Muscle of back (tissue), 11 donors: ENCODE results near the gene TPST2. TPM values are rescaled to one million over a fixed set of nuclear protein-coding genes. Genes with fewer than 3 reads are reported as not detected.
"Not testable (repeated sequence)": the region's sequence is repeated elsewhere in the genome, so short reads cannot be mapped to it uniquely, and the experiment has no call there.

Source experiments
- DNase-seq, 3 donors: peaks; one replicate each; pipeline versions ENCODE4 v3.0.0 to v3.0.0-alpha.2; 2013
- polyA plus RNA-seq, 10 donors: library from polyadenylated mRNA; unstranded; fragments of 120-200 nt; gene quantifications; one replicate each; pipeline ENCODE4 v1.2.1, GENCODE V29; 2013; ENCODE audit not compliant: insufficient read length in 10 of 10

The TPST2 gene
- polyA plus RNA-seq, 10 donors = 6.3 to 10.5 (median 7.3) TPM

GRCh38 chr22:26613753-26614152 lies 23.8 kb upstream of the TPST2 start:
- not testable (repeated sequence) for DNase-seq

DNA sequence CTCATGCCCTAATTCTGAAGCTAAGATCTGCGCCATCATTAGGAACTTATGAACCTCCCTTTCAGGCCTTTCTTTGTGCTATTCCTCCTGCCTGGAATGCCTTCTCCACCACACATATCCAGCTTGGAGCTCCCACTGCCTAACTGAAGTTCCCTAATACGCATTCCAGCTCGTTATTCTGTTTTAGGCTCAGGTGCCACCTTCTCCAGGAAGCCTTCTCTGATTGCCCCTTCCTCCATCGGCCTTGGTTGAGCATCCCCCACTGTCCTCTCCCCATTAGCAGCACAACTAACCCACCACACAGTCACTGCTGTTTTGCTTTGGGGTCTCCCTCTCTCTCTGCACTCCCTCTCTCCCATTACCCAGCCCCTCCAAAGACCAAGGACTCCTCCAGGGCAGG lies 22.7 kb upstream of the TPST2 start:
- DNase-seq = no peak

DNA sequence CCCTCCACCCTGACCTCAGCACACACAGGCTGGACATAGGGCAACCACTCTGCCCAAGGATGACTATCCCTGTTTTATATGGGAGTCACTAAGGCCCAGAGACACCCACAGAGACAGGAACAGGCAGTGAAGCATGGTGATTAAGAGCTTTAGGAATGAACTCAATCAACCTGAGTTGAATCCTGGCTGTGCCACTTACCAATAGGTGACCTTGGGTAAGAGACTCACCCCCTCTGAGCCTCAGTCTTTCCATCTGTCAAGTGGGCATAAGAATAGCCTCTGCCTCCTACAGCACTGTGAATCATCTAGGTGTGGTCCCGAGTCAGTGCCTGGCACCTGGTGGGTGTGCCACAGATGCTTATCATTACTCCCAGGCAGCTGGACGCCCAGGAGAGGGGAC lies 21.1 kb upstream of the TPST2 start:
- DNase-seq = no peak

- DNase-seq = peak; percentile 37 to 53 (median 41)
These were observed 20.4 kb upstream of the TPST2 start for GRCh38 chr22:26610072-26610958.

DNA sequence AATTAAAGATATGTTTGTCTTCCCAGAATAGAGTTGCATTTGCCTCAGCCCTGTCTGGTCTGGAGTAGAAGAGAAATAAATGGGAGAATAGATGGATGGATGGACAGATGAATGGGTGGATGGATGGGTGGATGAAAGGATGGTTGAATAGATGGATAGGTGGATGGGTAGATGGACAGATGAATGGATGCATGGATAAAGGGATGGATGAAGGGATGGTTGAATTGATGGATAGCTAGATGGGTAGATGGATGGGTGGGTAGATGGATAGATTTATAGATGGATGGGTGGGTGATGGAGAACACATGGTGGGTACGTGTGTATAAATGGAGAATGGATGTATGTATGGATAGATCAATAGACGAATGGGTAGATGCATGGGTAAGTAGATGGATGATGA lies 19.4 kb upstream of the TPST2 start:
- DNase-seq = no peak

- no peak for DNase-seq
These were observed 18.2 kb upstream of the TPST2 start for GRCh38 chr22:26608129-26608528.

DNA sequence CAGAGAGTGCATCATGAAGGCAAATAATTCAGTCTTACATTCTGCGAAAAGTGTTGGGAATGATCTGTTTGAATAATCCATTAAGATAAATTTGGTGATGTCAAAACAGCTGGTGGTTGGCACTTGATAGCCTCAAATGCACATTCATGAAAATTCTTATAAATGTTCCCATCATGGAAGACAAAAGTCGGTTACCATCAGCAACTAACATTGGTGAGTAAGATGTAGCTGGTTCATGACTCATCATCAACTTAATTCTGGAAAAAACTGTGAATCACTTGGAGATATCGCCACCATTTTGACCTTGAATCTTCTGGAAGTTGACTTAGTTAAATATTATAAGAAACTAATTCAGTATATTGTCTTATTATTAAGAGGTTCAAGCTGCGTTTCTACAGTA lies 16.7 kb upstream of the TPST2 start:
- DNase-seq = no peak

- DNase-seq = no peak
These were observed 14.4 kb upstream of the TPST2 start for GRCh38 chr22:26604368-26604767.

- no peak for DNase-seq
These were observed 12.2 kb upstream of the TPST2 start for GRCh38 chr22:26602127-26602526.

- no peak for DNase-seq
These were observed 11.8 kb upstream of the TPST2 start for GRCh38 chr22:26601726-26602125.

DNA sequence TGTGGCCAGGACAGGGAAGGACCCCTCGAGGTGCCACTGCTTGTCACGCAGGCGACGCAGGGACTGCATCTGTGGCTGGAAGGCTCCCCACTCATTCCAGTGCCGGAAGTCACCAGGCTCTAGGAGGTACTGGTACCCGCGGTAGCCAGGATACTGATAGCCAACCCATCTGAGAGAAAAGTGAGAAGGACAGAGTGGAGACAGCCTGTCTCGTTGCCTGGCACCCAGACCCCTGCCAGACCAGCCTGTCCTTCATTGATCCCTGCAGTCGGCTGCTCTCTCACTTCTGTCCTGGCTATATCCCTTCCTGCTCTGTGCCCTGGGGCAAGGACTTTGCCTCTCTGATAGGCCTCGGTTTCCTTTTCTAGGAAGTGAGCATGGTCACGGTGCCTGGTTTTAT lies 9.6 kb upstream of the TPST2 start:
- DNase-seq = no peak

DNA sequence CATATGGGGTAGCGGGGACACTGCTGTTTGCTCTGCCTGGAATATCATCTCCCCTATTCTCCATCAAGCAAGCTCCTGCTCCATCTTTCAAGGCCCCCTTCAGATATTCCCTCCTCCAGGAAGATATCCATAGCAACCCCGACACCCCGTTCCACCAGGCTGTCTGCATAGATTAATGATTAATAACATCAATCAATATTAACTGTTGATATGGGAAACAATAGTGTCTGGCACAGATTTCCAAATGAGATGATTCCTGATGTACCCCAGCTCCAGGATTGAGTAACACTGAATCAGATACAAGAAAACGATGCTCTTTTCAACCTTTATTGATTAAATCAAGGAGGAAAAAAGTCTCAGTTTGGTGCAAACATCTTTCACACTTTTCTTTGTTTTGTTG lies 7.5 kb upstream of the TPST2 start:
- DNase-seq = no peak

DNA sequence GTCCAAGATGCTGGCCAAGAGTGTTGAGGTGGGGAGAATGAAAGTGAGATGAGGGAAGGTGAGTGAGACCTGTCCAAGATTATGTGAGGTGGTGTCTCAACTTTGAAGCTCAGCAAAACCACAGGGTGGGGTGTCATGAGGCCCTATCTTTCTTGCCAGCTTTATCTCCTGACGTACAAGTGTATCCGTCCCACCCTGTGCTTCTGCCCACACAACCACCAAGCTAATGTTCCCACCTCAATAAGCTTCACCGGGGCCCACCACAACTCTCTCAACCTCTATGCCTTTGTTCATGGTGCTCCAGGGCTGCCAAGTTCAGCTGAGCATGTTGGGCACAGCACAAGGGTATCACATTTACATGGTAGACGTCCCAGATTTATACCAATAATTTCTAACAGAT lies 7.1 kb upstream of the TPST2 start:
- DNase-seq = no peak

- DNase-seq = no peak
These were observed 3.8 kb upstream of the TPST2 start for GRCh38 chr22:26593763-26594162.

DNA sequence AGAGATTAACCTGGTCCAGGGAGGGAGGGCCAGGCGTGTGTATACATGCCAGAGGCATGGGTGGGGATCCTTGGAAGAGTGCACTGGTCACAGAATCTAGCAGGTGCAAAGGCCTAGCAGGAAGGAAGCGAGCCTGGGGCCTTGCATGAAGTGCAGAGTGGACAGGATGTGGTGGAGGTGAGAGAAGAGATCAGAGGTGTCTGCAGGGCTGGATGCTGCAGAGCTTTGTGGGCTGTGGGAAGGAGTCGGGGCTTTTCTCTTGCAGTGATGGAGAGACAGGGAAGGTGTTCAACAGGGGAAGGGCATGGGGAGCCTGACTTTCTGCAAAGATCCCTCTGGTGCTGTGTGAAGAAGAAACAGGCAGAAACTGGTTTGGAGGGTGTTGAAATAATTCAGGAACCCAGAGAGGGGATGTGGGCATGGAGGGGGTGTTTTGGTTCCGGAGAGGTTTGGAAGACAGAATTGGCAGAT lies 2.5 kb upstream of the TPST2 start:
- no peak for DNase-seq

- DNase-seq = no peak
These were observed 526 bp downstream of the TPST2 start for GRCh38 chr22:26589367-26589844.

DNA sequence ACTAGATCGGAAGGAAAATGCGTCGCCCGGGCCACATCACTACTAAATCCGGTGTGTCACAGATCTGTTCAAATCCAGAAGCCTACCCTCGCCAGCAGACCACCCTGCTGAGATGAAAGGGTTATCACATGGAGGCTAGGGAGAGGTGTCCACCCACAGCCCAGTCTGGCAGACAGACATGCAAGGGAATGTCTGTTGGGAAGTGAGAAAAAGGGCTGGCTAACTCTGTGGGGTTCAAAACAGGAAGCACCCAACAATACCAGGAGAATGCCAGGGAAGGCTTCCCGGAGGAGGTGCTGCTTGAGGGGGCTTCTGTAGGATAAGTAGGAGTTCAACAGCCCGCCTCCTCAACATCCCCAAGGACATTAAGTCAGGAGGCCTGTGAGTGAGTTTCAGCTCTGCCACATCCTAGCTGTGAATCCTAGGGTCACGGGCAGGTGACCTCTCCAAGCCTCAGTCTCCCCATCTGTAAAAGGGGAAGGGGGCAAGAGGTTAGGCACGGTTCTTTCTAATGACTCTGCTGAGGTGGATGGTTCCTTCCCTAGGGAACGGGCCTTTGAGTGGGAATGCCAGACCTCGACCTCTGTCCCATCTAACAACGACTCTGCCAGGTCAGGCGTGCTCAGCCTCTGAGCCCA lies 1.1 kb downstream of the TPST2 start:
- peak in 1 of 3 donors; percentile 13 for DNase-seq

DNA sequence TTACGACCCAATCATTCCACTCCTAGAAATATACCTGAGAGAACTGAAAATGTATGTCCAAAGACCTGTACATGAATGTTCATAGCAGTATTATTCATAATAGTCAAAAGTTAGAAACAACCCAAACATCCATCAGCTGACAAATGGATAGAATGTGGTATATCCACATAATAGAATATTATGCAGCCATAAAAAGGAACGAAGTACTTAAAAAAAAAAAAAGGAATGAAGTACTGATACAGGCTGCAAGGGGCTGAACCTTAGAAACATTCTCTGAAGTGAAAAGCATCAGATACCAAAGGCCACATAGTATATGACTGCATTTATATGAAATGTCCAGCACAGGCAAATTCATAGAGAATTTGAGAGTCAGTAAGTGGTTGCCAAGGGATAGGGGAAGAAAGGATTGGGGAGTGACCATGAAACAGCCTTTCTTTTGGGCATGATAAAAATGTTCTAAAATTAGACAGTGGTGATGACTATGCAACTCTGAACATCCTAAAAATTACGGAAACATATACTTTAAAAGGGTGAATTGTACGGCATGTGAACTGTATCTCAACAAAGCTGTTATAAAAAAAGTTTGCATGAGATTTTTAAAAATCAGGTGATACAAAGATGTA lies 1.8 kb downstream of the TPST2 start:
- no peak for DNase-seq

DNA sequence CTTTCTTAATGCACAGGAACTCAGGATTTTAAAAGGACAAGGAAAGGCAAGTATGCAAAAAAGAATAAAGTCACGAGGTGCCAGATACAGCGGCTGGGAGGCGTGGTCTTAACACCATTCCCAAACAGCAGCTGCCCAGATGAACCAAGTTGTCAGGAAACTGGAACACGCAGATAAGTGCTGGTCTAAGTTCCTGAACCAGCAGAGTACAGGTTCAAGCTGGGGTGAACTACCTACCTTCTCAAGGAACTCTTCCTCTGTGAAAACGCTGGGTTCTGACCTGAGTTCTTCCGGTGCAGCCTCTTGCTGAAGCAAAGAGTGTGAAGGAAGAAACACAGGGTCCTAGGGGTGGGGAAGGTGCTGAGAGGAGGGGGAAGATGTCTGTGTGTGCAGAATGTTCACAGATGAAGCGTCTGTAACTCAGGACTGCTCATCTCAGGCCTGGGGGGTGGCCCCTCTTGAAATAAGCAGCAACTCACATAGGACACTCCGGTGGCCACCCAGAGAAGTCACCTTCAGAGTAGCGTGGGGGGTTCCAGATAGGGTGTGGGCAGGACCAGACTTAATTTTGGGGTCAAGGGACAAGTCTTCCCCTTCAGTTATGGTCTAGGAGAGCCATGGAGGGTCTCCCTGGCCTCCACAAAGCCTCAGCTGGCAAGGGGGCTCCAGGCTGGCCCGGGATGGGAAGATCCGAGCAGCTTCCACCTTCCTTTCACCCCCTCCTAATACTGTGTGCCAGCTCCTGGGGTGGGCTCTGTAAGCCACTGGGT lies 3.2 kb downstream of the TPST2 start:
- no peak for DNase-seq

DNA sequence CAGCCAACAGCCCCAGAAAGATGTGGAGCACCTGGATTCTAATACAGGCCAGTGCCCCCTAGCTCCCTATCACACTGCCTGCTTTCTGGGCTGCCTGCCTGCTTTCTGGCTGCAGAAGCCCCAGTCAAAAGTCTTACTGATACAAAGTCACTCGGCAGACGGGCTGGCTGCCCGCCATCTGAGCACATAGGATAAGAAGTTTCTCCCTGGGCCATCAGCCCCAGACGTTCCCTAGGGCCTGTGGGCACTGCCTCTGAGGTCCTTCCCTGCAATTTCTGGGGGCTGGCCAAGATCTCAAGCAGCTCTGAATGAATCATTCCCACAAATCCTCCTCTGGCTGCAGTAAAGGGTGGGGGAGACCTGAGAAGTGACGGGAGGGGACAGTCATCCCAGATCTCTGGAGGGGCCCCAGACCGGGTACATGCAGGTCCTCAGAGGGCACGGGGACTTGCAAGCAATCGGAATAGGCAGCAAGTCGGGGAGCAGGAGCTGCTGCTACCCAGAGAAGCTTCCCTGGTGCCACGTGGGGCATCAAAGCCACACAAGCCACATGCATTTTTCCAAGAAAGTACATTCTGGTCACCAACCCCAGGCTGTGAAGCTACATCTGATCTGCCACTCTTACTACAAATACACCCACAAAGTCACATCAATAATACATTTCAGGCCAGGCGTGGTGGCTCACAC lies 4.7 kb downstream of the TPST2 start:
- DNase-seq = peak in 2 of 3 donors; percentile 18 to 72

- no peak for DNase-seq
These were observed 5.9 kb downstream of the TPST2 start for GRCh38 chr22:26584010-26584409.
